Measurements from ENCODE around the gene SOCS3.

GRCh38 chr17:78318407-78318806, 41.5 kb downstream of the SOCS3 start:
- no peak for TF ChIP-seq CTCF (IDR thresholded peaks at IDR 0.05)
- TF ChIP-seq POLR2A (IDR thresholded peaks at IDR 0.05) = no peak
